CD4-positive, alpha-beta T cell (primary cell): ENCODE data around the gene LRIG1. TPM values are rescaled to one million over a fixed set of nuclear protein-coding genes. Genes with fewer than 3 reads are reported as not detected.
A peak's percentile ranks its signal among the peaks of the same experiment; 100 is the strongest.

Experiments
- ATAC-seq: fragments of 200-7000 bp; cut with Tn5 transposase; one replicate; pipeline ENCODE4 v1.10.0; 2022; ENCODE audit warnings: mild to moderate bottlenecking; ENCODE audit not compliant: poor library complexity
- CTCF ChIA-PET: fragments of 350-600 bp; sonication (Branson Sonifier 250); formaldehyde crosslinking; loops from one replicate; lab custom pipeline; 2021; ENCODE audit warnings: antibody characterized with exemption, inconsistent platforms; lab: Charles Lee
- POLR2A ChIA-PET: fragments of 350-600 bp; sonication (Branson Sonifier 250); formaldehyde crosslinking; loops from one replicate; lab custom pipeline; 2021; ENCODE audit warnings: antibody characterized with exemption, inconsistent platforms; lab: Charles Lee
- DNase-seq, 14 experiments: peaks; one replicate each; pipeline ENCODE4 v3.0.0-alpha.2; 2013 to 2020; ENCODE audit warnings: mixed read lengths in 2 of 14
- H3K27ac ChIP-seq, 2 donors: one replicate each; pipeline versions ENCODE4 v1.5.1 to v1.7.0; 2013; ENCODE audit warnings: low read length in 2 of 2, low read depth in 1 of 2, mild to moderate bottlenecking in 1 of 2
- H3K27me3 ChIP-seq, 2 experiments: 1 replicate in 1 of 2; 2 replicates in 1 of 2; pipeline versions ENCODE4 v1.6.1 to v1.7.0; 2013; ENCODE audit warnings: low read length in 2 of 2, control low read depth in 1 of 2, mild to moderate bottlenecking in 1 of 2, moderate library complexity in 1 of 2; ENCODE audit not compliant: insufficient read depth in 2 of 2, control insufficient read depth in 1 of 2
- H3K36me3 ChIP-seq: one replicate; pipeline ENCODE4 v1.6.1; 2013; ENCODE audit warnings: low read length, control low read depth; ENCODE audit not compliant: insufficient read depth
- H3K4me1 ChIP-seq: one replicate; pipeline ENCODE4 v1.6.1; 2013; ENCODE audit warnings: low read length, control low read depth; ENCODE audit not compliant: insufficient read depth
- H3K4me3 ChIP-seq: one replicate; pipeline ENCODE4 v1.5.1; 2013; ENCODE audit warnings: mild to moderate bottlenecking, low read length, moderate library complexity
- H3K9me3 ChIP-seq, 2 experiments: 1 replicate in 1 of 2; 2 replicates in 1 of 2; pipeline versions ENCODE4 v1.6.1 to v1.7.0; 2013; ENCODE audit warnings: low read length in 2 of 2, mild to moderate bottlenecking in 2 of 2, control low read depth in 1 of 2, moderate library complexity in 1 of 2; ENCODE audit not compliant: control insufficient read depth in 1 of 2, insufficient read depth in 1 of 2
- H3K27ac Mint-ChIP-seq: one replicate; pipeline ENCODE4 v1.8.0; 2020; ENCODE audit warnings: mixed read lengths
- H3K27me3 Mint-ChIP-seq: one replicate; pipeline ENCODE4 v1.8.0; 2021; ENCODE audit warnings: mixed read lengths
- H3K36me3 Mint-ChIP-seq: one replicate; pipeline ENCODE4 v1.8.0; 2021; ENCODE audit warnings: low read depth, mixed read lengths
- H3K4me1 Mint-ChIP-seq: one replicate; pipeline ENCODE4 v1.8.0; 2021; ENCODE audit warnings: low read depth, mixed read lengths
- H3K4me3 Mint-ChIP-seq: one replicate; pipeline ENCODE4 v1.8.0; 2020; ENCODE audit warnings: mild to moderate bottlenecking, mixed read lengths
- H3K9me3 Mint-ChIP-seq: one replicate; pipeline ENCODE4 v1.8.0; 2020; ENCODE audit warnings: mixed read lengths
- intact Hi-C, 2 experiments: fragments of 100-400 bp; cut with DNase I in 1 of 2; cut with micrococcal nuclease in 1 of 2; formaldehyde crosslinking; loops; one replicate each; pipeline versions ENCODE4 v1.15.1 to v1.9.0; 2023 to 2025; cut with DNase I, micrococcal nuclease
- total RNA-seq, 174 experiments: library from RNA in 2 of 174; stranded (reverse) in 2 of 174; gene quantifications; one replicate each; pipeline ENCODE4 v1.2.3 and lab custom pipeline; 2021 to 2026
- TF ChIP-seq, protein P1 (sequence below): fragments of 200-600 bp; IDR thresholded peaks from one replicate; pipeline ENCODE4 v1.8.0; 2022; ENCODE audit warnings: antibody characterized with exemption, mild to moderate bottlenecking

Gene LRIG1
- total RNA-seq, 2 experiments from 2014 or later: 30.1 to 33.1 TPM

DNA sequence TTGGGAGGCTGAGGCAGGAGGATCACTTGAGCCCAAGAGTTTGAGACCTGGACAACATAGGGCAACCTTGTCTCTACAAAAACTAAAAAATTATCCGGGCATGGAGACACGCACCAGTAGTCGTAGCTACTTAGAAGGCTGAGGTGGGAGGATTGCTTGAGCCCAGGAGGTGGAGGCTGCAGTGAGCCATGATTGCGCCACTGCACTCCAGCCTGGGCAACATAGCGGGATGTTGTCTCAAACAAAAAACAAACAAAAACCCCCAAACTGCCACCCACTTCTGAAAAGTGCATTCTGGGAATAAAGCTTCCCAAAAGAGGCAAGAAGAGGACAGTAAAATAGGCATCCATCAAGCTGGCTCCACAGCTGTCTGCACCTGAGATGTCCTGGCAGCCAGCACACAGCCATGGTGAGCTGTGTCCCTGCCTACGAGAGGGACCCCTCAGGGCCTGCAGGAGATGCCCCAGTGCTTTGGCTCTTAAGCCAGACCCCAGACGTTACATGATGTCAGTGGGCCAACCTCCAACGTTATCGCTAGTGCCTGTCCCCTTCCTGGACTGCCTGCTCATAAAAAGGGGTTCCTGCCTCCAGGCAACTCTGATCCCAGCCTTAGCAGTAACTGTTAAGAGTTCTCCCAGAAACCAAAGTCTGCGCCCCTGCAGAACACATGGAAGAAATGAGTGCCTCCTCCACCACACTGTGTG, 101.1 kb downstream of the LRIG1 start:
- Histone ChIP-seq H3K4me1 (peaks cover 5% of the 10 kb centered on the region), H3K36me3 (peaks cover 74% of the 10 kb centered on the region), H3K9me3 (no peaks in the 10 kb centered on the region), H3K4me3 (no peak overlapping the region), H3K27ac (no peak overlapping the region), H3K27me3 (no peaks in the 10 kb centered on the region)
- no peaks in the 10 kb centered on the region for H3K27me3 Mint-ChIP-seq
- H3K9me3 Mint-ChIP-seq: no peaks in the 10 kb centered on the region
- CTCF ChIA-PET: no interaction called here
- ATAC-seq: no peak
- no peak overlapping the region for H3K4me3 Mint-ChIP-seq
- H3K36me3 Mint-ChIP-seq: peaks cover 65% of the 10 kb centered on the region
- no peak overlapping the region for H3K27ac Mint-ChIP-seq
- peaks cover 6% of the 10 kb centered on the region for H3K4me1 Mint-ChIP-seq
- POLR2A ChIA-PET: no interaction called here
- intact Hi-C loops: no loop called here
- no peak for DNase-seq
- TF ChIP-seq, protein P1, sequence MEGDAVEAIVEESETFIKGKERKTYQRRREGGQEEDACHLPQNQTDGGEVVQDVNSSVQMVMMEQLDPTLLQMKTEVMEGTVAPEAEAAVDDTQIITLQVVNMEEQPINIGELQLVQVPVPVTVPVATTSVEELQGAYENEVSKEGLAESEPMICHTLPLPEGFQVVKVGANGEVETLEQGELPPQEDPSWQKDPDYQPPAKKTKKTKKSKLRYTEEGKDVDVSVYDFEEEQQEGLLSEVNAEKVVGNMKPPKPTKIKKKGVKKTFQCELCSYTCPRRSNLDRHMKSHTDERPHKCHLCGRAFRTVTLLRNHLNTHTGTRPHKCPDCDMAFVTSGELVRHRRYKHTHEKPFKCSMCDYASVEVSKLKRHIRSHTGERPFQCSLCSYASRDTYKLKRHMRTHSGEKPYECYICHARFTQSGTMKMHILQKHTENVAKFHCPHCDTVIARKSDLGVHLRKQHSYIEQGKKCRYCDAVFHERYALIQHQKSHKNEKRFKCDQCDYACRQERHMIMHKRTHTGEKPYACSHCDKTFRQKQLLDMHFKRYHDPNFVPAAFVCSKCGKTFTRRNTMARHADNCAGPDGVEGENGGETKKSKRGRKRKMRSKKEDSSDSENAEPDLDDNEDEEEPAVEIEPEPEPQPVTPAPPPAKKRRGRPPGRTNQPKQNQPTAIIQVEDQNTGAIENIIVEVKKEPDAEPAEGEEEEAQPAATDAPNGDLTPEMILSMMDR: no peak

DNA sequence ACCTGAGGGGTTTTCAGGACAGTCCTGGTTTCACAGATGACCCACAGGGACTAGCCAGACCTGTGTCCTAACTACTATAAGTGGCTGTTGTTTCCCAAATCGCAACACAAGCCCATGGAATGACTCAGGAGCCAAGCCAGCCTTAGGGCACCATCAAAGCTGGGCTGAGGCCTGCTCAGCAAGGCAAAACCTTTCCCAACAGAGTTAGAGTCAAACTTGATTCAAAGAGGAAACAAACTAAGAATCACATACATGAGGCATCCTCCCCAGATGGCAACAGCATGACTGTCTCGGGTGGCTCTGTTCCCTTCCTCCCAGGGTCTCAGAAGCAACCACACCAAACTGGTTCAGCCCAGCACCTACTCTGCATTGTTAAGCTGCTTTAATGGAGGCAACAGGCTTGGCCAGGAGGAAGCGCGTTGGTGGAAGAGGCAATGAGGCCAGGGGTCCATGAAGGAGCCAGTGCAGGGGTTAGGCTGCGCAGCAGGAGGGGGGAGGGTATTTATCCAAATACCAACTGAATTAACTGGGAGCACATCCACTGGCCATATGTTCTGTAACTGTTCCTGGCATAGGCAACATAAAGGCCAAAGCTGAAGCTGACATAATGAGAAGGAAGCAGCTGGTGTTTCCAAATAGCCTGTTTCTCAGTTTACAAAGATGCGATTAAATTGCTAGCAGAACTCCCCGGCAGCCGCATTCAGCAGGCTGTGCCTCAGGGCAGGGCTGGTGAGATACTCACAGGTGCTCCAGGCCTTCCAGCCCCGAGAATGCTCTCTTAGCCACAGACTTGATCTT, 102.4 kb downstream of the LRIG1 start:
- intact Hi-C loops: no loop called here

DNA sequence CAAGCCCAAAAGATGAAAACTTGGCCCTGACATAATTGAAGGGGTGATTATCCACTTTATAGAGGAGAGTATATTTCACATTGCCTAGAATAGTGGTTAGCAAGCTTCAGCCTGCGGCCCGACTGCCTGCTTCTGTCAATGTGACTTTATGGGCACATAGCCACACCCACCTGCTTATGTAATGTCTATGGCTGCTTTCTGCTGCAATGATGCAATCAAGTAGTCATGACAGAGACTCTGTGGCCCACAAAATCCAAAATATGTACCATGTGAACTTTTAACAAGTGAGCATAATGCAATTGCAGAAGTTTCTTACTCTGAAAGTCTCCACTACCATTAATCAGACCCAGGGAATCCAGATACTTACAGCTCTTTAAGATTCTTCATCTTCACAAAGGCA, 103.1 kb downstream of the LRIG1 start:
- Histone ChIP-seq H3K27ac (no peak overlapping the region), H3K9me3 (no peaks in the 10 kb centered on the region), H3K36me3 (peaks cover 56% of the 10 kb centered on the region), H3K4me3 (no peak overlapping the region), H3K27me3 (no peaks in the 10 kb centered on the region), H3K4me1 (peaks cover 24% of the 10 kb centered on the region)
- ATAC-seq: no peak
- DNase-seq: no peak
- Mint-ChIP-seq H3K4me3 (no peak overlapping the region), H3K9me3 (no peaks in the 10 kb centered on the region), H3K36me3 (peaks cover 70% of the 10 kb centered on the region), H3K27ac (peak overlapping the region; percentile 34), H3K4me1 (peaks cover 25% of the 10 kb centered on the region), H3K27me3 (no peaks in the 10 kb centered on the region)
- POLR2A ChIA-PET: no interaction called here
- CTCF ChIA-PET: interaction anchor here (1.6 kb wide), 1 partner anchor 121 kb away, joined by 5 read pairs; no protein-coding TSS in a partner anchor
- TF ChIP-seq, protein P1: no peak
- intact Hi-C loops: no loop called here

More for the DNA sequence above, 102.4 kb downstream of the LRIG1 start:
- no peak overlapping the region for H3K4me3 ChIP-seq
- Mint-ChIP-seq H3K36me3 (peaks cover 70% of the 10 kb centered on the region), H3K27ac (peak overlapping the region; percentile 34), H3K9me3 (no peaks in the 10 kb centered on the region), H3K27me3 (no peaks in the 10 kb centered on the region), H3K4me3 (no peak overlapping the region), H3K4me1 (peaks cover 19% of the 10 kb centered on the region)
- ChIA-PET CTCF (interaction anchor here (1.6 kb wide), 1 partner anchor 121 kb away, joined by 5 read pairs; no protein-coding TSS in a partner anchor), POLR2A (no interaction called here)
- H3K9me3 ChIP-seq: no peaks in the 10 kb centered on the region
- H3K27me3 ChIP-seq: no peaks in the 10 kb centered on the region
- H3K36me3 ChIP-seq: peaks cover 61% of the 10 kb centered on the region
- ATAC-seq (no peak), DNase-seq (no peak)
- H3K27ac ChIP-seq: no peak overlapping the region
- TF ChIP-seq, protein P1: no peak
- H3K4me1 ChIP-seq: peaks cover 17% of the 10 kb centered on the region
